HCT116 (cell line): ENCODE results near the gene FAM24B. TPM values are rescaled to one million over a fixed set of nuclear protein-coding genes. Genes with fewer than 3 reads are reported as not detected.
A peak's percentile ranks its signal among the peaks of the same experiment; 100 is the strongest.

Experiments
- ATAC-seq: fragments of 200-7000 bp; cut with Tn5 transposase; 2 replicates; pipeline ENCODE4 v1.9.1; 2020; ENCODE audit warnings: mild to moderate bottlenecking, moderate library complexity
- BruUV-seq: library from RNA; stranded (reverse); fragments of 400-500 nt; replicated peaks from 2 replicates; lab custom pipeline; 2021; lab: Mats Ljungman, UMichigan
- CTCF ChIA-PET: fragments of 300-600 bp; sonication (Branson Sonifier 250); formaldehyde crosslinking; loops from one replicate; lab custom pipeline; 2021; ENCODE audit warnings: antibody characterized with exemption; lab: Charles Lee
- POLR2A ChIA-PET: fragments of 300-600, 350-600 bp; sonication (Branson Sonifier 250); formaldehyde crosslinking; loops from one replicate; lab custom pipeline; 2021; ENCODE audit warnings: antibody characterized with exemption; lab: Charles Lee
- RAD21 ChIA-PET, 2 experiments: fragments of 300-600 bp; sonication (Branson Sonifier 250); formaldehyde crosslinking; loops; one replicate each; lab custom pipeline; 2023; ENCODE audit warnings: low total read pairs in 2 of 2; ENCODE audit not compliant: uncharacterized antibody in 2 of 2, unreplicated experiment in 2 of 2, low non-redundant PET in 1 of 2; lab: Charles Lee
- DNase-seq: peaks from one replicate; pipeline ENCODE4 v3.0.0-alpha.2; 2010; ENCODE audit warnings: low read depth, low spot score
- H2AFZ ChIP-seq: fragments of 200-600 bp; shearing (Covaris generic), sonication (generic); 2 replicates; pipeline ENCODE4 v1.6.1; 2017; ENCODE audit warnings: low read depth, mixed run types, mixed read lengths, antibody characterized with exemption, low read length; ENCODE audit not compliant: poor library complexity, severe bottlenecking
- H3K27ac ChIP-seq: 2 replicates; pipeline ENCODE4 v1.5.1; 2012; ENCODE audit warnings: low read depth, low read length
- H3K27me3 ChIP-seq: fragments of 200-600 bp; sonication (generic); 2 replicates; pipeline ENCODE4 v1.6.1; 2016; ENCODE audit warnings: mixed run types, low read length, mixed read lengths; ENCODE audit not compliant: insufficient read depth
- H3K36me3 ChIP-seq, 2 experiments: fragments of 200-500 bp in 1 of 2; fragments of 200-600 bp in 1 of 2; sonication (Bioruptor generic) in 1 of 2; sonication (generic) in 1 of 2; 2 replicates each; pipeline versions ENCODE4 v1.5.1 to v1.6.1; 2014 to 2016; ENCODE audit warnings: low read length in 2 of 2, inconsistent platforms in 1 of 2, mixed read lengths in 1 of 2, mixed run types in 1 of 2; ENCODE audit not compliant: insufficient read depth in 2 of 2, control insufficient read depth in 1 of 2
- H3K4me1 ChIP-seq, 2 experiments: fragments of 200-600 bp in 1 of 2; sonication (generic) in 1 of 2; 2 replicates each; pipeline versions ENCODE4 v1.5.1 to v1.6.1; 2012 to 2017; ENCODE audit warnings: low read length in 2 of 2, inconsistent platforms in 1 of 2, mild to moderate bottlenecking in 1 of 2, mixed read lengths in 1 of 2, mixed run types in 1 of 2, moderate library complexity in 1 of 2; ENCODE audit not compliant: insufficient read depth in 2 of 2, control insufficient read depth in 1 of 2
- H3K4me2 ChIP-seq: fragments of 200-600 bp; sonication (generic); 2 replicates; pipeline ENCODE4 v1.6.1; 2017; ENCODE audit warnings: mixed run types, low read length, mixed read lengths
- H3K4me3 ChIP-seq, 2 experiments: fragments of 200-600 bp in 1 of 2; sonication (generic) in 1 of 2; replicated peaks in 1 of 2; 2 replicates each; pipeline ENCODE4 v1.5.1; 2011 to 2016; ENCODE audit warnings: low read length in 2 of 2, control low read depth in 1 of 2, low read depth in 1 of 2, mild to moderate bottlenecking in 1 of 2, mixed read lengths in 1 of 2, mixed run types in 1 of 2
- H3K79me2 ChIP-seq: fragments of 200-600 bp; sonication (generic); 2 replicates; pipeline ENCODE4 v1.6.1; 2017; ENCODE audit warnings: mild to moderate bottlenecking, mixed run types, low read length, moderate library complexity, mixed read lengths; ENCODE audit not compliant: insufficient read depth
- H3K9ac ChIP-seq: fragments of 200-600 bp; sonication (generic); 2 replicates; pipeline ENCODE4 v1.6.1; 2016; ENCODE audit warnings: low read length, mixed read lengths
- H3K9me2 ChIP-seq: fragments of 200-600 bp; sonication (generic), shearing (Covaris generic); 2 replicates; pipeline ENCODE4 v1.6.1; 2017; ENCODE audit warnings: mixed run types, mild to moderate bottlenecking, moderate library complexity; ENCODE audit not compliant: insufficient read depth
- H3K9me3 ChIP-seq, 2 experiments: fragments of 200-500 bp in 1 of 2; fragments of 200-600 bp in 1 of 2; sonication (Bioruptor generic) in 1 of 2; sonication (generic) in 1 of 2; 2 replicates each; pipeline ENCODE4 v1.6.1; 2014 to 2017; ENCODE audit warnings: low read length in 2 of 2, mixed read lengths in 2 of 2, inconsistent platforms in 1 of 2, low read depth in 1 of 2, mild to moderate bottlenecking in 1 of 2, mixed run types in 1 of 2, moderate library complexity in 1 of 2; ENCODE audit not compliant: control insufficient read depth in 1 of 2, insufficient read depth in 1 of 2
- H4K20me1 ChIP-seq: fragments of 200-600 bp; sonication (generic), shearing (Covaris generic); 2 replicates; pipeline ENCODE4 v1.6.1; 2017; ENCODE audit warnings: mixed run types, mild to moderate bottlenecking, moderate library complexity; ENCODE audit not compliant: insufficient read depth
- FOSL1 ChIP-seq: IDR thresholded peaks from 2 replicates; pipeline ENCODE4 v1.6.1; 2012; ENCODE audit warnings: low read depth
- JUND ChIP-seq: IDR thresholded peaks from 2 replicates; pipeline ENCODE4 v1.6.1; 2012
- POLR2A ChIP-seq: IDR thresholded peaks from 2 replicates; pipeline ENCODE4 v1.7.0; 2011; ENCODE audit warnings: borderline replicate concordance; ENCODE audit not compliant: insufficient read depth, insufficient read length; ENCODE audit errors: extremely low read depth
- SIN3A ChIP-seq: IDR thresholded peaks from 2 replicates; pipeline ENCODE4 v1.6.1; 2012; ENCODE audit warnings: low read depth
- intact Hi-C: fragments of 100-400 bp; cut with micrococcal nuclease; formaldehyde crosslinking; loops from 2 replicates; pipeline ENCODE4 v1.10.0; 2022
- total RNA-seq: library from RNA; stranded (reverse); gene quantifications from one replicate; pipeline ENCODE4 v1.2.1, GENCODE V29; 2021; ENCODE audit not compliant: unreplicated experiment

Gene FAM24B
- total RNA-seq, 1 experiment from 2014 or later = 6.8 TPM

DNA sequence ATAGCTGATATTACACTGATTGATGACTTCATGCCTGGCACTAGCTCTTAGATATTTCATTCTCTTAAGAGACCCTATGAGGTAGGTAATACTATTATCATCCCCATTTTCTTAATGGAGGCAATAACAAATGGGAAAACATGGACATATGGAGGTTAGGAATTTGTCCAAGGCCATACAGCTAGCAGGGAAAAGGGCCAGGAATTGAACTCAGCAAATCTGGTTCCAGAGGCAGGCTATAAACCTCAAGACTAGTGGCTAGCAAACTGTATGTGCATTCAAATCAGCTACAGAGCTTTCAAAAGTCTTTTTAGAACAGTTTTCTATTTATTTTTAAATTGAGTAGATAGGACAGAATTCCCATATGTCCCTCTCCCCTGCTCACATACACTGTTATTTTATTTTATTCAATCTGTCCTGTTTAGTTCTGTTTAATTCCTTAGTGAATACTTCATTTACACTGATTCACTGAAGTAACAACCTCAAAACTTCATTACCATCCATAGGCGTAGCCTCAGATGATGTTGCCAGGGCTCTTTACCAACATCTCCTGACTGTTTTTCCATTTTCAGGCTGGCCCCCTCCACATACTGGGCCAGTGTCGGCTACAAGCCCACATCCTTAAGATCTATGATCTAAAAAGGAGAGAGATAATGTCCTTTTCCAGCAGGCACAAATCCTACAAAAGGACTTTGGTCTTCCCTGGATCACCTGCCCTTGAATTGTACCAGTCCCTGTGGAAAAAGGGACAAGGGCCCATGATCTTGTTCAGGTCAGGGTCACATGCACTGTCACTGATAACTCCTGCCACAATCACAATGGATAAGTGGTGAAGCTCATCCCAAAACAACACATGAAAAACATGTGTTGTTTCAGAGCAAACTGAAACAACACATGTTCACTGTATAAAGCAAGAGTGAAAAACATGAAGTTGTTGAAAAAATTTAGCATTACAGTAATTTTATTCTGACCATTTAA is 15.9 kb downstream of the FAM24B start:
- Histone ChIP-seq H3K36me3 (no peaks in the 10 kb centered on the region), H3K27ac (no peak overlapping the region), H3K4me2 (no peak overlapping the region), H3K27me3 (peaks cover 5% of the 10 kb centered on the region; the same call in 1 of the 2 replicates), H3K4me1 (peaks cover 0 to 26% of the 10 kb centered on the region in 2 experiments; a peak in 2 of 4 replicates), H3K4me3 (no peak overlapping the region), H4K20me1 (no peaks in the 10 kb centered on the region), H3K9ac (no peak overlapping the region), H3K9me3 (no peaks in the 10 kb centered on the region), H3K79me2 (peaks cover 82% of the 10 kb centered on the region), H3K9me2 (no peaks in the 10 kb centered on the region), H2AFZ (no peak overlapping the region)
- no peak for TF ChIP-seq SIN3A
- POLR2A ChIA-PET = no interaction called here
- ATAC-seq (no peak), DNase-seq (no peak)
- BruUV-seq = no TSS peak
- CTCF ChIA-PET = no interaction called here
- intact Hi-C loops = no loop called here
- RAD21 ChIA-PET = no interaction called here

DNA sequence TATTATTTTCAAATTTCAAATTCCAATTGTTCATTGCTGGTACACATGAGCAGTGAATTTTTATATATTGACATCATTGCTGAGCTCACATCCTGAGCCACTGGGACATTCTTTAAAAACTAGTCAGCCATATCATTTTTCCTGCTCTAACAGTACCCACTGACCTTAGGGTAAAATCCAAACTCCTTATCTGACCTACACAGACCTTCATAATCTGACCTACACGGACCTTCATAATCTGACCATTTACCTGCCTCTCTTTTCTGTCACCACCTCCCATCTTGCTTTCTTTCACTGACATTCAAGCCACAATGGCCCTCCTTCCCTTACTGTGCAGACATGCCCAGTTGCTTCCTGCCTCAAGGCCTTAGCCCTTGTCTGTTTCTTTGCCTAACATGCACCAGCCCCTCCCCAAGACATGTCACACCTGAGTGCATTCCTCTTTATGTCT is 17.6 kb downstream of the FAM24B start:
- peak; percentile 42; the same call in 1 of the 2 replicates for ATAC-seq
- H3K4me3 ChIP-seq = no peak overlapping the region
- ChIA-PET POLR2A (no interaction called here), RAD21 (no interaction called here), CTCF (no interaction called here)
- no peaks in the 10 kb centered on the region for H3K9me3 ChIP-seq
- peaks cover 89% of the 10 kb centered on the region for H3K79me2 ChIP-seq
- H3K9me2 ChIP-seq = no peaks in the 10 kb centered on the region
- no peak overlapping the region for H3K27ac ChIP-seq
- peak overlapping the region; percentile 25 for H3K4me2 ChIP-seq
- intact Hi-C loops = no loop called here
- H2AFZ ChIP-seq = no peak overlapping the region
- TF ChIP-seq JUND (peak; percentile 22; the same call in 1 of the 2 replicates), FOSL1 (peak; percentile 26; the same call in 1 of the 2 replicates), POLR2A (no peak)
- peaks cover 6% of the 10 kb centered on the region; the same call in 1 of the 2 replicates for H3K27me3 ChIP-seq
- no peak for DNase-seq
- no TSS peak for BruUV-seq
- H3K9ac ChIP-seq = no peak overlapping the region
- peaks cover 0 to 26% of the 10 kb centered on the region in 2 experiments; a peak in 2 of 4 replicates for H3K4me1 ChIP-seq
- H4K20me1 ChIP-seq = no peaks in the 10 kb centered on the region
- H3K36me3 ChIP-seq = no peaks in the 10 kb centered on the region
